Measurements from ENCODE around the gene ENHO. TPM values are rescaled to one million over a fixed set of nuclear protein-coding genes. Genes with fewer than 3 reads are reported as not detected.

ENHO gene
- total RNA-seq, 1 donor from 2014 or later: 0.96 TPM

- Mint-ChIP-seq H3K9me3 (no peaks in the 10 kb centered on the region), H3K4me1 (peaks cover 27% of the 10 kb centered on the region), H3K36me3 (peaks cover 2% of the 10 kb centered on the region), H3K27me3 (ENCODE audit: low read depth) (peaks cover 43% of the 10 kb centered on the region), H3K4me3 (no peak overlapping the region), H3K27ac (no peak overlapping the region)
- no peak for DNase-seq (ENCODE audit: low spot score in 2 of 2, unreplicated experiment in 2 of 2)
- TF ChIP-seq, protein P1, sequence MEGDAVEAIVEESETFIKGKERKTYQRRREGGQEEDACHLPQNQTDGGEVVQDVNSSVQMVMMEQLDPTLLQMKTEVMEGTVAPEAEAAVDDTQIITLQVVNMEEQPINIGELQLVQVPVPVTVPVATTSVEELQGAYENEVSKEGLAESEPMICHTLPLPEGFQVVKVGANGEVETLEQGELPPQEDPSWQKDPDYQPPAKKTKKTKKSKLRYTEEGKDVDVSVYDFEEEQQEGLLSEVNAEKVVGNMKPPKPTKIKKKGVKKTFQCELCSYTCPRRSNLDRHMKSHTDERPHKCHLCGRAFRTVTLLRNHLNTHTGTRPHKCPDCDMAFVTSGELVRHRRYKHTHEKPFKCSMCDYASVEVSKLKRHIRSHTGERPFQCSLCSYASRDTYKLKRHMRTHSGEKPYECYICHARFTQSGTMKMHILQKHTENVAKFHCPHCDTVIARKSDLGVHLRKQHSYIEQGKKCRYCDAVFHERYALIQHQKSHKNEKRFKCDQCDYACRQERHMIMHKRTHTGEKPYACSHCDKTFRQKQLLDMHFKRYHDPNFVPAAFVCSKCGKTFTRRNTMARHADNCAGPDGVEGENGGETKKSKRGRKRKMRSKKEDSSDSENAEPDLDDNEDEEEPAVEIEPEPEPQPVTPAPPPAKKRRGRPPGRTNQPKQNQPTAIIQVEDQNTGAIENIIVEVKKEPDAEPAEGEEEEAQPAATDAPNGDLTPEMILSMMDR (IDR thresholded peaks at IDR 0.05; ENCODE audit: unreplicated experiment): no peak
Measured at GRCh38 chr9:34568774-34569173, 46.0 kb upstream of the ENHO start.

- DNase-seq (ENCODE audit: low spot score in 2 of 2, unreplicated experiment in 2 of 2): no peak
- H3K27me3 Mint-ChIP-seq (ENCODE audit: low read depth): peaks cover 43% of the 10 kb centered on the region
- peaks cover 2% of the 10 kb centered on the region for H3K36me3 Mint-ChIP-seq
- H3K4me1 Mint-ChIP-seq: peaks cover 24% of the 10 kb centered on the region
- no peaks in the 10 kb centered on the region for H3K9me3 Mint-ChIP-seq
- no peak overlapping the region for H3K27ac Mint-ChIP-seq
- H3K4me3 Mint-ChIP-seq: no peak overlapping the region
- TF ChIP-seq, protein P1 (IDR thresholded peaks at IDR 0.05; ENCODE audit: unreplicated experiment): no peak
Measured at GRCh38 chr9:34568133-34568532, 45.3 kb upstream of the ENHO start.

GRCh38 chr9:34566972-34567371 is 44.2 kb upstream of the ENHO start:
- Mint-ChIP-seq H3K36me3 (peaks cover 5% of the 10 kb centered on the region), H3K4me1 (peaks cover 24% of the 10 kb centered on the region), H3K27ac (no peak overlapping the region), H3K9me3 (peaks cover 3% of the 10 kb centered on the region), H3K27me3 (ENCODE audit: low read depth) (peaks cover 48% of the 10 kb centered on the region), H3K4me3 (no peak overlapping the region)
- no peak for DNase-seq (ENCODE audit: low spot score in 2 of 2, unreplicated experiment in 2 of 2)
- TF ChIP-seq, protein P1 (IDR thresholded peaks at IDR 0.05; ENCODE audit: unreplicated experiment): no peak

DNA sequence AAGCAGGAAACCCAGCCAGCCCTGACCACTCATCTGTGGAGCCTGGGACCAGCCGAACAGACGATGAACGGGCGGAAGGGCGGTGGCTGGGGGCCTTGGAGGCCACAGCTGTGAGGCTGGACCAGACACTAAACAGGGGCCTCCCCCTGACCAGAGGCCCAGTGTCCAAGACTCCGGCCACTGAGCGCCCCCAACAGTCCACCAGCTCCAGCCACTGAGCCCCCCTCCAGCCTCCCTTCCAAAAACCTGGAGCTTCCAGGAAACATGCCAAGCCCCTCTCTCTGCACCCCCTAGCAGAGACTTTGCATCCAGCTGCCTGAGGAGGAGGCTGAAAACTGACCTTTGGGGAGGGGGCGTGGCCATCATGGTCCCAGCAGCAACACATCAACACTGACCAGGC is 43.5 kb upstream of the ENHO start:
- no peak overlapping the region for H3K4me3 Mint-ChIP-seq
- H3K4me1 Mint-ChIP-seq: peaks cover 20% of the 10 kb centered on the region

DNA sequence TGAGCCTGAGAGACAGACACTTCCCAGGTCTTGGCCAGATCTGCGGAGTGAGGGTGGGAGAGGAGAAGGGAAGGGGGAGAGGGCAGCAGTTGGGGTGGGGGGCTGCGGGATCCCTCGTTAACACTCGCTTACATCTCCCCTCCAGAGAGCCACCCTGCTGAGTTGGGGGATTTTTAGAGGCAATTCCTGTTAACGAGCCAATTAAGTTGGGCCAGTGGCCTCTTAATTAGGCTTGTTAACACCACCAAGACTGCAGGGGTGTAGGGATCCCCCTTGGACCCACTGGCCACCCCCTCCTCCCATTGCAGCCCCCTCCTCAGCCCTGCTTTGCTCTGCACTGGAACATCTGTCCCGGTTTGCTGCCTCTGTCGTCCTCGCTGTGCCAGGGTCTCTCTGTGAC is 43.1 kb upstream of the ENHO start:
- DNase-seq (ENCODE audit: low spot score in 2 of 2, unreplicated experiment in 2 of 2): no peak
- Mint-ChIP-seq H3K27ac (no peak overlapping the region), H3K4me1 (peaks cover 19% of the 10 kb centered on the region), H3K36me3 (peaks cover 5% of the 10 kb centered on the region), H3K9me3 (peaks cover 3% of the 10 kb centered on the region), H3K4me3 (no peak overlapping the region), H3K27me3 (ENCODE audit: low read depth) (peaks cover 45% of the 10 kb centered on the region)
- TF ChIP-seq, protein P1 (IDR thresholded peaks at IDR 0.05; ENCODE audit: unreplicated experiment): no peak

More for the DNA sequence above, 43.5 kb upstream of the ENHO start:
- H3K27me3 Mint-ChIP-seq (ENCODE audit: low read depth): peaks cover 45% of the 10 kb centered on the region
- peaks cover 3% of the 10 kb centered on the region for H3K9me3 Mint-ChIP-seq
- peaks cover 5% of the 10 kb centered on the region for H3K36me3 Mint-ChIP-seq
- TF ChIP-seq, protein P1 (IDR thresholded peaks at IDR 0.05; ENCODE audit: unreplicated experiment): no peak
- no peak for DNase-seq (ENCODE audit: low spot score in 2 of 2, unreplicated experiment in 2 of 2)
- H3K27ac Mint-ChIP-seq: no peak overlapping the region

DNA sequence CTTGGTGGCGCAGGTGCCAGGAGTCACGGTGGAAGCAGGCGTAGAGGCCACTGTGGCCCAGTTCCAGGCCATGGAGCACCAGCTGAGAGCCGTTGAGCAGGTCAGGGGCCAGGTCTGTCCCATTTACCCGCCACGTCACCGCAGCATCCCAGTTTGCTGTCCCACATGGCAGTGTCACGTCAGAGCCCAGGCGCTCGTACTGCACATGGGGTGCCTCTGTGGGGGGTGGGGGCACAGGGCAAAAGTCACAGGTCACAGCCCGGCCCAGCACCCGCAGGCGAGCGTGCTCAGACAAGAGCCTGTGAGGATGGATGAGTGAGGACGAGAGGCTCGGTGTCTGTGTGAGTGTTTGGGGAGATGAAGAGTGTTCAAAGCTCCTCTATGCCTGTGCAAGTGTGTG is 41.8 kb upstream of the ENHO start:
- H3K36me3 Mint-ChIP-seq: peaks cover 5% of the 10 kb centered on the region
- peaks cover 43% of the 10 kb centered on the region for H3K27me3 Mint-ChIP-seq (ENCODE audit: low read depth)
- H3K4me1 Mint-ChIP-seq: peaks cover 16% of the 10 kb centered on the region
- H3K27ac Mint-ChIP-seq: no peak overlapping the region
- H3K9me3 Mint-ChIP-seq: peaks cover 3% of the 10 kb centered on the region
- TF ChIP-seq, protein P1 (IDR thresholded peaks at IDR 0.05; ENCODE audit: unreplicated experiment): no peak
- H3K4me3 Mint-ChIP-seq: no peak overlapping the region
- no peak for DNase-seq (ENCODE audit: low spot score in 2 of 2, unreplicated experiment in 2 of 2)
